Measurements from ENCODE around the gene MMP14. TPM values are rescaled to one million over a fixed set of nuclear protein-coding genes. Genes with fewer than 3 reads are reported as not detected.
A peak's percentile ranks its signal among the peaks of the same experiment; 100 is the strongest.

The MMP14 gene
- total RNA-seq, 3 donors from 2014 or later (not counting 1 experiment from before 2014, with no cell fraction given) = 1.2 to 1.7 (median 1.4) TPM

- H3K27ac ChIP-seq (ENCODE audit: low read length) = no peak overlapping the region
- peaks cover 17% of the 10 kb centered on the region for H3K4me1 ChIP-seq (ENCODE audit: control insufficient read depth, insufficient read depth, low read length)
- no peak overlapping the region for H3K27ac Mint-ChIP-seq
- H3K36me3 ChIP-seq (ENCODE audit: control insufficient read depth, insufficient read depth, low read length) = no peaks in the 10 kb centered on the region
- H3K36me3 Mint-ChIP-seq = no peaks in the 10 kb centered on the region
- peaks cover 9% of the 10 kb centered on the region for H3K27me3 ChIP-seq (ENCODE audit: control insufficient read depth, insufficient read depth, low read length)
- H3K9me3 Mint-ChIP-seq = no peaks in the 10 kb centered on the region
- no peak overlapping the region for H3K4me3 ChIP-seq (ENCODE audit: low read length)
- no peaks in the 10 kb centered on the region for H3K9me3 ChIP-seq (ENCODE audit: control insufficient read depth, insufficient read depth, low read length)
- WGBS (ENCODE audit: insufficient coverage) = 94% methylated on average over 23 of the region's 24 CpGs
- TF ChIP-seq CTCF (IDR thresholded peaks at IDR 0.05) = no peak
- ATAC-seq (no peak), DNase-seq (no peak)
- peaks cover 7 to 14% of the 10 kb centered on the region in 2 donors for H3K4me1 Mint-ChIP-seq
- H3K4me3 Mint-ChIP-seq = peak overlapping the region; percentile 35
- H3K27me3 Mint-ChIP-seq (ENCODE audit: low read depth in 2 of 2) = peaks cover 32 to 47% of the 10 kb centered on the region in 2 donors
- intact Hi-C loops (cut with micrococcal nuclease) = loop anchor here (2.0 to 5.0 kb wide), 2 partner anchors 79 to 161 kb away; partner anchors contain the start of gene AJUBA
These were observed 15.0 kb upstream of the MMP14 start for GRCh38 chr14:22821193-22822015.

GRCh38 chr14:22822016-22822570 lies 14.3 kb upstream of the MMP14 start:
- no peak for DNase-seq
- peaks cover 7 to 14% of the 10 kb centered on the region in 2 donors for H3K4me1 Mint-ChIP-seq
- no peaks in the 10 kb centered on the region for H3K9me3 ChIP-seq (ENCODE audit: control insufficient read depth, insufficient read depth, low read length)
- ATAC-seq = no peak
- peaks cover 17% of the 10 kb centered on the region for H3K4me1 ChIP-seq (ENCODE audit: control insufficient read depth, insufficient read depth, low read length)
- no peaks in the 10 kb centered on the region for H3K36me3 ChIP-seq (ENCODE audit: control insufficient read depth, insufficient read depth, low read length)
- WGBS (ENCODE audit: insufficient coverage) = 69% methylated on average over 32 of the region's 32 CpGs
- no peaks in the 10 kb centered on the region for H3K36me3 Mint-ChIP-seq
- H3K9me3 Mint-ChIP-seq = no peaks in the 10 kb centered on the region
- TF ChIP-seq CTCF (IDR thresholded peaks at IDR 0.05) = no peak
- peak overlapping the region; percentile 13 for H3K4me3 ChIP-seq (ENCODE audit: low read length)
- peaks cover 9% of the 10 kb centered on the region for H3K27me3 ChIP-seq (ENCODE audit: control insufficient read depth, insufficient read depth, low read length)
- no peak overlapping the region for H3K27ac Mint-ChIP-seq
- H3K4me3 Mint-ChIP-seq = peak overlapping the region; percentile 35
- H3K27ac ChIP-seq (ENCODE audit: low read length) = peak overlapping the region; percentile 32
- intact Hi-C loops (cut with micrococcal nuclease) = loop anchor here (2.0 to 5.0 kb wide), 2 partner anchors 79 to 160 kb away; partner anchors contain the start of gene AJUBA
- peaks cover 32 to 47% of the 10 kb centered on the region in 2 donors for H3K27me3 Mint-ChIP-seq (ENCODE audit: low read depth in 2 of 2)

GRCh38 chr14:22822571-22823098 lies 13.8 kb upstream of the MMP14 start:
- peak; percentile 72 for TF ChIP-seq CTCF (IDR thresholded peaks at IDR 0.05)
- H3K9me3 ChIP-seq (ENCODE audit: control insufficient read depth, insufficient read depth, low read length) = no peaks in the 10 kb centered on the region
- peaks cover 17% of the 10 kb centered on the region for H3K4me1 ChIP-seq (ENCODE audit: control insufficient read depth, insufficient read depth, low read length)
- under 1% methylated on average over 34 of the region's 34 CpGs for WGBS (ENCODE audit: insufficient coverage)
- DNase-seq = peak; percentile 52 to 85
- H3K27me3 ChIP-seq (ENCODE audit: control insufficient read depth, insufficient read depth, low read length) = peaks cover 9% of the 10 kb centered on the region
- peak overlapping the region; percentile 32 for H3K27ac ChIP-seq (ENCODE audit: low read length)
- H3K36me3 ChIP-seq (ENCODE audit: control insufficient read depth, insufficient read depth, low read length) = no peaks in the 10 kb centered on the region
- intact Hi-C loops (cut with micrococcal nuclease) = loop anchor here (1.0 to 5.0 kb wide), 3 partner anchors 31 to 160 kb away; partner anchors contain the start of gene AJUBA
- H3K36me3 Mint-ChIP-seq = no peaks in the 10 kb centered on the region
- H3K4me3 ChIP-seq (ENCODE audit: low read length) = peak overlapping the region; percentile 21
- H3K9me3 Mint-ChIP-seq = no peaks in the 10 kb centered on the region
- peaks cover 7 to 14% of the 10 kb centered on the region in 2 donors for H3K4me1 Mint-ChIP-seq
- peaks cover 32 to 47% of the 10 kb centered on the region in 2 donors for H3K27me3 Mint-ChIP-seq (ENCODE audit: low read depth in 2 of 2)
- no peak overlapping the region for H3K27ac Mint-ChIP-seq
- peak overlapping the region; percentile 59 for H3K4me3 Mint-ChIP-seq
- ATAC-seq = peak; percentile 81 to 90 (median 87)

All from natural killer cell (primary cell).